H9 (cell line): ENCODE data around the gene ZNF606. TPM values are rescaled to one million over a fixed set of nuclear protein-coding genes. Genes with fewer than 3 reads are reported as not detected.

ENCODE experiments used
- DNase-seq: peaks from one replicate; pipeline ENCODE4 v3.0.0-alpha.2; 2017
- H2AFZ ChIP-seq: one replicate; pipeline ENCODE4 v1.6.1; 2013; ENCODE audit warnings: mild to moderate bottlenecking, low read length, control low read depth, moderate library complexity
- H2AK5ac ChIP-seq: 2 replicates; pipeline ENCODE4 v1.6.1; 2013; ENCODE audit warnings: low read length, control low read depth, mixed read lengths; ENCODE audit not compliant: insufficient read length
- H2BK120ac ChIP-seq: one replicate; pipeline ENCODE4 v1.6.1; 2013; ENCODE audit warnings: low read depth, mild to moderate bottlenecking, low read length, control low read depth, inconsistent platforms; ENCODE audit not compliant: poor library complexity, severe bottlenecking
- H2BK12ac ChIP-seq: 2 replicates; pipeline ENCODE4 v1.6.1; 2013; ENCODE audit warnings: low read length, control low read depth, mixed read lengths, low read depth; ENCODE audit not compliant: insufficient read length
- H2BK15ac ChIP-seq: 2 replicates; pipeline ENCODE4 v1.6.1; 2013; ENCODE audit warnings: low read depth, low read length, control low read depth
- H2BK20ac ChIP-seq: one replicate; pipeline ENCODE4 v1.6.1; 2013; ENCODE audit warnings: low read depth, mild to moderate bottlenecking, low read length, control low read depth, inconsistent platforms; ENCODE audit not compliant: poor library complexity, severe bottlenecking
- H2BK5ac ChIP-seq: 2 replicates; pipeline ENCODE4 v1.6.1; 2013; ENCODE audit warnings: low read length, control low read depth, mixed read lengths; ENCODE audit not compliant: insufficient read length
- H3K14ac ChIP-seq: 2 replicates; pipeline ENCODE4 v1.6.1; 2013; ENCODE audit warnings: low read length, control low read depth; ENCODE audit not compliant: insufficient read depth
- H3K18ac ChIP-seq: 2 replicates; pipeline ENCODE4 v1.6.1; 2013; ENCODE audit warnings: low read depth, mild to moderate bottlenecking, mixed read lengths, low read length, control low read depth; ENCODE audit not compliant: insufficient read length
- H3K23ac ChIP-seq: 2 replicates; pipeline ENCODE4 v1.6.1; 2013; ENCODE audit warnings: low read length, control low read depth, mixed read lengths, low read depth; ENCODE audit not compliant: insufficient read length
- H3K23me2 ChIP-seq: 2 replicates; pipeline ENCODE4 v1.6.1; 2013; ENCODE audit warnings: low read depth, mild to moderate bottlenecking, mixed read lengths, low read length, control low read depth; ENCODE audit not compliant: insufficient read length, poor library complexity, severe bottlenecking
- H3K27ac ChIP-seq: 2 replicates; pipeline ENCODE4 v1.5.1; 2013; ENCODE audit warnings: low read length, control low read depth, mixed read lengths, low read depth; ENCODE audit not compliant: insufficient read length
- H3K27me3 ChIP-seq: 2 replicates; pipeline ENCODE4 v1.6.1; 2013; ENCODE audit warnings: low read length, control low read depth, inconsistent platforms; ENCODE audit not compliant: insufficient read depth
- H3K4ac ChIP-seq: 2 replicates; pipeline ENCODE4 v1.6.1; 2013; ENCODE audit warnings: low read depth, mild to moderate bottlenecking, control low read depth, inconsistent platforms, low read length, moderate library complexity
- H3K4me1 ChIP-seq: 2 replicates; pipeline ENCODE4 v1.6.1; 2013; ENCODE audit warnings: low read length, control low read depth, inconsistent platforms; ENCODE audit not compliant: insufficient read depth
- H3K4me2 ChIP-seq: 2 replicates; pipeline ENCODE4 v1.6.1; 2013; ENCODE audit warnings: low read length, control low read depth, mixed read lengths; ENCODE audit not compliant: insufficient read length, insufficient read depth
- H3K56ac ChIP-seq: 2 replicates; pipeline ENCODE4 v1.6.1; 2013; ENCODE audit warnings: low read depth, mild to moderate bottlenecking, mixed read lengths, low read length, control low read depth; ENCODE audit not compliant: insufficient read length
- H3K79me1 ChIP-seq: 2 replicates; pipeline ENCODE4 v1.6.1; 2013; ENCODE audit warnings: low read depth, mild to moderate bottlenecking, moderate library complexity, low read length, control low read depth, inconsistent platforms; ENCODE audit not compliant: insufficient read depth, poor library complexity, severe bottlenecking
- H3K79me2 ChIP-seq: 2 replicates; pipeline ENCODE4 v1.6.1; 2013; ENCODE audit warnings: low read length, control low read depth, inconsistent platforms; ENCODE audit not compliant: insufficient read depth
- H3K9ac ChIP-seq: 2 replicates; pipeline ENCODE4 v1.6.1; 2013; ENCODE audit warnings: low read length, control low read depth, mixed read lengths; ENCODE audit not compliant: insufficient read length; ENCODE audit errors: extremely low read depth
- H3K9me3 ChIP-seq: one replicate; pipeline ENCODE4 v1.6.1; 2013; ENCODE audit warnings: low read depth, low read length, inconsistent platforms; ENCODE audit not compliant: control insufficient read depth
- H3T11ph ChIP-seq: one replicate; pipeline ENCODE4 v1.6.1; 2013; ENCODE audit warnings: mild to moderate bottlenecking, low read length, control low read depth, inconsistent platforms
- H4K20me1 ChIP-seq: one replicate; pipeline ENCODE4 v1.6.1; 2013; ENCODE audit not compliant: control insufficient read depth, insufficient read length, insufficient read depth
- H4K5ac ChIP-seq: 2 replicates; pipeline ENCODE4 v1.6.1; 2013; ENCODE audit warnings: low read depth, mild to moderate bottlenecking, mixed read lengths, low read length, control low read depth; ENCODE audit not compliant: insufficient read length
- H4K8ac ChIP-seq: replicated peaks from 2 replicates; pipeline ENCODE4 v1.6.1; 2013; ENCODE audit warnings: low read length, control low read depth, mixed read lengths, low read depth; ENCODE audit not compliant: insufficient read length
- H4K91ac ChIP-seq: 2 replicates; pipeline ENCODE4 v1.6.1; 2013; ENCODE audit warnings: low read depth, mild to moderate bottlenecking, moderate library complexity, mixed read lengths, low read length, control low read depth; ENCODE audit not compliant: insufficient read length
- H3K27ac Mint-ChIP-seq, 3 experiments: 2 replicates in 2 of 3; 3 replicates in 1 of 3; pipeline ENCODE4 v1.8.0; 2020 to 2021; ENCODE audit warnings: mixed read lengths in 3 of 3, mild to moderate bottlenecking in 1 of 3, moderate library complexity in 1 of 3
- H3K27me3 Mint-ChIP-seq: 2 replicates; pipeline ENCODE4 v1.8.0; 2021; ENCODE audit warnings: low read depth, mild to moderate bottlenecking, moderate library complexity, mixed read lengths
- H3K36me3 Mint-ChIP-seq, 3 experiments: 2 replicates in 2 of 3; 3 replicates in 1 of 3; pipeline ENCODE4 v1.8.0; 2020 to 2021; ENCODE audit warnings: low read depth in 3 of 3, mixed read lengths in 3 of 3; ENCODE audit not compliant: insufficient read depth in 1 of 3
- H3K4me1 Mint-ChIP-seq, 2 experiments: 2 replicates each; pipeline ENCODE4 v1.8.0; 2020; ENCODE audit warnings: mixed read lengths in 2 of 2
- H3K4me3 Mint-ChIP-seq, 2 experiments: 2 replicates in 1 of 2; 3 replicates in 1 of 2; pipeline ENCODE4 v1.8.0; 2020 to 2021; ENCODE audit warnings: mild to moderate bottlenecking in 2 of 2, mixed read lengths in 2 of 2, moderate library complexity in 1 of 2
- H3K9me3 Mint-ChIP-seq, 2 experiments: 2 replicates in 1 of 2; 3 replicates in 1 of 2; pipeline ENCODE4 v1.8.0; 2020; ENCODE audit warnings: mild to moderate bottlenecking in 2 of 2, mixed read lengths in 2 of 2, moderate library complexity in 1 of 2
- WGBS: extraction: QIAGEN DNeasy Blood & Tissue Kit; methylation state at CpG from one replicate; pipeline ENCODE4 v1.1.7; 2013; ENCODE audit warnings: missing lambda C conversion rate, low lambda C conversion rate, mixed read lengths; ENCODE audit not compliant: insufficient read length; ENCODE audit errors: extremely low coverage; 5-methylcytosine and 5-hydroxymethylcytosine counted together
- total RNA-seq: library from RNA; stranded (reverse); gene quantifications from 2 replicates; pipeline ENCODE4 v1.2.1, GENCODE V29; 2021
- TF ChIP-seq, protein P1 (sequence below): fragments of 200-600 bp; sonication (generic); conservative IDR thresholded peaks from 3 replicates; pipeline ENCODE4 v1.8.0; 2021; ENCODE audit warnings: antibody characterized with exemption, mild to moderate bottlenecking

The ZNF606 gene
- total RNA-seq, 1 experiment from 2014 or later, result 13.4 TPM

DNA sequence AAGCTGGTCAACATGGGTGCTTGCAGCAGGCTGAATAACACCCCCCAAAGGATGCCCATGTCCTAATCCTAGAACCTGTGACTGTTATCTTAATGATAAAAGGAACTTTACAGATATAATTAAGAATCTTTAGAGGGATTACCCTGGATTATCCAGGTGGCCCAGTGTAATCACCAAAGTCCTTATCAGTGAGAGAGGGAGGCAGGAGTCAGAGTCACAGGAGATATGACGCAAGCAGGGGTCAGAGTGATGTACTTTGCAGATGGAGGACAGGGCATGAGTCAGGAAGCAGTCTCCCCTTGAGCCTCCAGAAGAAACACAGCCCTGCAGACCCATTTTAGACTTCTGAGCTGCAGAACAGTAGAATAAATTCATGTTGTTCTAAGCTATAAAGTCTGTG lies 9.8 kb downstream of the ZNF606 start:
- Mint-ChIP-seq H3K4me3 (peak overlapping the region in 1 of 2 experiments; percentile 32; a peak in 1 of 5 replicates), H3K4me1 (no peaks in the 10 kb centered on the region), H3K9me3 (peaks cover 47 to 85% of the 10 kb centered on the region in 2 experiments), H3K27me3 (no peaks in the 10 kb centered on the region), H3K27ac (no peak overlapping the region), H3K36me3 (peaks cover 83 to 85% (median 84%) of the 10 kb centered on the region in 3 experiments)
- Histone ChIP-seq H3K4ac (no peak overlapping the region), H4K20me1 (no peaks in the 10 kb centered on the region), H3K4me2 (no peak overlapping the region), H2BK5ac (no peak overlapping the region), H2BK15ac (no peak overlapping the region), H3K9ac (no peak overlapping the region), H3K27me3 (no peaks in the 10 kb centered on the region), H4K91ac (no peak overlapping the region), H3K23me2 (no peaks in the 10 kb centered on the region), H3K4me1 (no peaks in the 10 kb centered on the region), H3K79me1 (peaks cover 2% of the 10 kb centered on the region), H3K56ac (no peak overlapping the region), H4K8ac (no peak overlapping the region), H3T11ph (no peak overlapping the region), H3K9me3 (peaks cover 23% of the 10 kb centered on the region), H2BK120ac (no peak overlapping the region), H3K79me2 (no peaks in the 10 kb centered on the region; the same call in 1 of the 2 replicates), H3K14ac (no peak overlapping the region), H3K18ac (no peak overlapping the region), H4K5ac (no peak overlapping the region), H2AFZ (no peak overlapping the region), H2BK12ac (no peak overlapping the region), H3K23ac (no peak overlapping the region), H2AK5ac (no peak overlapping the region), H2BK20ac (no peak overlapping the region), H3K27ac (no peak overlapping the region)
- no peak for DNase-seq
- WGBS, result no CpG with 5 or more reads among the region's 1 CpG
- TF ChIP-seq, protein P1, sequence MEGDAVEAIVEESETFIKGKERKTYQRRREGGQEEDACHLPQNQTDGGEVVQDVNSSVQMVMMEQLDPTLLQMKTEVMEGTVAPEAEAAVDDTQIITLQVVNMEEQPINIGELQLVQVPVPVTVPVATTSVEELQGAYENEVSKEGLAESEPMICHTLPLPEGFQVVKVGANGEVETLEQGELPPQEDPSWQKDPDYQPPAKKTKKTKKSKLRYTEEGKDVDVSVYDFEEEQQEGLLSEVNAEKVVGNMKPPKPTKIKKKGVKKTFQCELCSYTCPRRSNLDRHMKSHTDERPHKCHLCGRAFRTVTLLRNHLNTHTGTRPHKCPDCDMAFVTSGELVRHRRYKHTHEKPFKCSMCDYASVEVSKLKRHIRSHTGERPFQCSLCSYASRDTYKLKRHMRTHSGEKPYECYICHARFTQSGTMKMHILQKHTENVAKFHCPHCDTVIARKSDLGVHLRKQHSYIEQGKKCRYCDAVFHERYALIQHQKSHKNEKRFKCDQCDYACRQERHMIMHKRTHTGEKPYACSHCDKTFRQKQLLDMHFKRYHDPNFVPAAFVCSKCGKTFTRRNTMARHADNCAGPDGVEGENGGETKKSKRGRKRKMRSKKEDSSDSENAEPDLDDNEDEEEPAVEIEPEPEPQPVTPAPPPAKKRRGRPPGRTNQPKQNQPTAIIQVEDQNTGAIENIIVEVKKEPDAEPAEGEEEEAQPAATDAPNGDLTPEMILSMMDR, result no peak
